ENCODE data around the gene TCIRG1. TPM values are rescaled to one million over a fixed set of nuclear protein-coding genes. Genes with fewer than 3 reads are reported as not detected.
A peak's percentile ranks its signal among the peaks of the same experiment; 100 is the strongest.

The TCIRG1 gene
- total RNA-seq, 1 experiment from 2014 or later: 203 TPM

DNA sequence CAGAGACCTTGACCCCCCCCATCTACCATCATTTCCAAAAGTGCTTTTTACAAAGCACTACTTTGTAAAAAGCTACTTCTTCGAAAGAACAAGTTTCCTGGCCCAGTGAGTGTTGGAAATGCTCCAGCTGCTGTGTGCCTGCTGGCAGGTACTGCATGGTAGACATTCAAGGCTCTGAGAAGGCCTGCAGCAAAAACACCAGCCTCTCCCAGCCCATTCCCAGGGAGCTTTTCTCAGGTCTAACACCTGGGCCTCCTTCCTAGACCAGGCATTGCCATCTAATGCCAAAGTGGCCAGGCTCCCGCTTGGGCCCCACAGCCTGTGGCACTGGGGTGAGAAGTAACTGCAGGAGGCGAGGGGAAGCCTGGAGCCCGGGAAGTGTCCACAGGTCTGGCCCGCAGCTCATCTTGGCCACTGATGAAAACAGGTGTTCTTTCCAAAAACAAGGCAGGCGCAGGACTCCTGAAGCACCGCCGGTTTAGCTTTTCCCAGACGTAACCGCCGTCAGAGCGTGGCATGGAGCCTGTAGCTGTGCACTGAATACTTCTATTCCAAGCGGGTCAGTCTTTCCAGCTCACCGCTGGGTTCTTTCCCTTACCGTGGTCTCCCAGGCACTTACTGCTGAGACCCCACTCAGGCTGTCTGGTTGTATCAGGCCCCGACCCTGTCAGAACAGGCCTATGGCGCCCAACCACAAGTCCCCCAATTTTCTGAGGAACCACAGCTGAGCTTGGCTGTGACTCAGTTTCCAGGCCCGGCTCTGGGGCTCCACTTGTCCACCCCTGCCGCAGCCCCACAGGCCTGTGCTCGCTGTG is 1.2 kb upstream of the TCIRG1 start:
- H3K4me3 ChIP-seq (ENCODE audit: low read length): no peak overlapping the region
- ChIA-PET CTCF (no interaction called here), POLR2A (ENCODE audit: unreplicated experiment) (interaction anchor here (0.6 kb wide), 1 partner anchor 9 kb away, joined by 27 read pairs; no protein-coding TSS in a partner anchor)
- no peak overlapping the region for H3K9ac ChIP-seq (ENCODE audit: low read length)
- no peaks in the 10 kb centered on the region for H3F3A ChIP-seq (ENCODE audit: low read length, unreplicated experiment)
- no peak overlapping the region for H3K4me2 ChIP-seq (ENCODE audit: low read length)
- intact Hi-C loops (cut with micrococcal nuclease): loop anchor here (5.0 kb wide), 1 partner anchor 85 kb away; the partner anchor contains the start of gene CHKA
- no peak overlapping the region for H2AFZ ChIP-seq (ENCODE audit: low read length)
- no peaks in the 10 kb centered on the region for H3K27me3 ChIP-seq (ENCODE audit: low read length)
- H3K9me3 ChIP-seq (ENCODE audit: low read length): no peaks in the 10 kb centered on the region
- ATAC-seq (no peak), DNase-seq (no peak)
- no peak overlapping the region for H3K27ac ChIP-seq (ENCODE audit: low read length)
- peaks cover 48% of the 10 kb centered on the region for H3K79me2 ChIP-seq (ENCODE audit: low read length)
- H3K36me3 ChIP-seq (ENCODE audit: low read depth, low read length): peaks cover 11% of the 10 kb centered on the region
- TF ChIP-seq EZH2 (IDR thresholded peaks at IDR 0.05; ENCODE audit: low read length, unreplicated experiment): no peak
- TF ChIP-seq, protein P1, sequence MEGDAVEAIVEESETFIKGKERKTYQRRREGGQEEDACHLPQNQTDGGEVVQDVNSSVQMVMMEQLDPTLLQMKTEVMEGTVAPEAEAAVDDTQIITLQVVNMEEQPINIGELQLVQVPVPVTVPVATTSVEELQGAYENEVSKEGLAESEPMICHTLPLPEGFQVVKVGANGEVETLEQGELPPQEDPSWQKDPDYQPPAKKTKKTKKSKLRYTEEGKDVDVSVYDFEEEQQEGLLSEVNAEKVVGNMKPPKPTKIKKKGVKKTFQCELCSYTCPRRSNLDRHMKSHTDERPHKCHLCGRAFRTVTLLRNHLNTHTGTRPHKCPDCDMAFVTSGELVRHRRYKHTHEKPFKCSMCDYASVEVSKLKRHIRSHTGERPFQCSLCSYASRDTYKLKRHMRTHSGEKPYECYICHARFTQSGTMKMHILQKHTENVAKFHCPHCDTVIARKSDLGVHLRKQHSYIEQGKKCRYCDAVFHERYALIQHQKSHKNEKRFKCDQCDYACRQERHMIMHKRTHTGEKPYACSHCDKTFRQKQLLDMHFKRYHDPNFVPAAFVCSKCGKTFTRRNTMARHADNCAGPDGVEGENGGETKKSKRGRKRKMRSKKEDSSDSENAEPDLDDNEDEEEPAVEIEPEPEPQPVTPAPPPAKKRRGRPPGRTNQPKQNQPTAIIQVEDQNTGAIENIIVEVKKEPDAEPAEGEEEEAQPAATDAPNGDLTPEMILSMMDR (conservative IDR thresholded peaks at IDR 0.05; ENCODE audit: low read depth, low read length): no peak
- no peaks in the 10 kb centered on the region for H4K20me1 ChIP-seq (ENCODE audit: low read length)
- H3K9me2 ChIP-seq (replicated peaks; ENCODE audit: low read length): no peaks in the 10 kb centered on the region
- BruUV-seq (replicated peaks): no TSS peak
- peaks cover 26% of the 10 kb centered on the region for H3K4me1 ChIP-seq (ENCODE audit: insufficient read depth, low read length)

GRCh38 chr11:68038226-68038717 is 553 bp upstream of the TCIRG1 start:
- CTCF ChIA-PET: no interaction called here
- TSS peak; percentile 87 for BruUV-seq (replicated peaks)
- peak overlapping the region; percentile 74 for H2AFZ ChIP-seq (ENCODE audit: low read length)

More at GRCh38 chr11:68038226-68038717, 553 bp upstream of the TCIRG1 start:
- intact Hi-C loops (cut with micrococcal nuclease): loop anchor here (5.0 kb wide), 1 partner anchor 84 kb away; the partner anchor contains the start of gene CHKA
- Histone ChIP-seq H3K4me1 (ENCODE audit: insufficient read depth, low read length) (peaks cover 26% of the 10 kb centered on the region), H3K27ac (ENCODE audit: low read length) (peak overlapping the region; percentile 7; the same call in 1 of the 2 replicates), H3K9ac (ENCODE audit: low read length) (peak overlapping the region; percentile 84), H4K20me1 (ENCODE audit: low read length) (no peaks in the 10 kb centered on the region), H3K27me3 (ENCODE audit: low read length) (no peaks in the 10 kb centered on the region), H3F3A (ENCODE audit: low read length, unreplicated experiment) (no peaks in the 10 kb centered on the region), H3K4me2 (ENCODE audit: low read length) (peak overlapping the region; percentile 96), H3K36me3 (ENCODE audit: low read depth, low read length) (peaks cover 11% of the 10 kb centered on the region), H3K9me3 (ENCODE audit: low read length) (no peaks in the 10 kb centered on the region), H3K79me2 (ENCODE audit: low read length) (peaks cover 42% of the 10 kb centered on the region), H3K9me2 (replicated peaks; ENCODE audit: low read length) (no peaks in the 10 kb centered on the region), H3K4me3 (ENCODE audit: low read length) (peak overlapping the region; percentile 78)
- peak; percentile 18 for ATAC-seq
- no peak for DNase-seq
- TF ChIP-seq, protein P1 (conservative IDR thresholded peaks at IDR 0.05; ENCODE audit: low read depth, low read length): no peak
- TF ChIP-seq EZH2phosphoT487 (IDR thresholded peaks at IDR 0.05; ENCODE audit: borderline replicate concordance, low read length): no peak
- TF ChIP-seq EZH2 (IDR thresholded peaks at IDR 0.05; ENCODE audit: low read length, unreplicated experiment): no peak
- POLR2A ChIA-PET (ENCODE audit: unreplicated experiment): no interaction called here

Measured in PC-3 (cell line).